Activated CD4-positive, alpha-beta T cell treated with anti-CD3 and anti-CD28 coated beads, Interleukin-2, amount 50 U/mL, for 16 hours (primary cell): ENCODE data around the gene ITGA5.

Experiments
- DNase-seq: peaks from one replicate; pipeline ENCODE4 v3.0.0-alpha.2; 2020

Gene ITGA5

DNA sequence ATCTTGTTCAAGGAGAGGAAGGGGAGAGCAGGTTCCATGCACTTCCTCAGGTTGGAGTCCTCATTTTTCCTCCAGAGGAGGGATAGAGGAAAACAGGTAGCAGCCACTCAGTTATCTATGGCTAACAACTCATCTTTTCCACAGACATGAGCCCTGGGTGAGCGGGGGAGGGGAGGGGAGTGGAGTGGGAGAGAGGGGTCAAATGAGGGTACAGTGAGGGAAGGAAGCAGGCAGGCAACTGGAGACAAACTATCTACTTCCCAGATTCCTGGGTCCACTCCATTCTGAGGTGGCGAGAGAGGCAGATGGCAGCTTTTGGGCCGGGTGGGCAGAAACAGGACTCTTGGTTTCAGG is 32.0 kb downstream of the ITGA5 start:
- DNase-seq = no peak

DNA sequence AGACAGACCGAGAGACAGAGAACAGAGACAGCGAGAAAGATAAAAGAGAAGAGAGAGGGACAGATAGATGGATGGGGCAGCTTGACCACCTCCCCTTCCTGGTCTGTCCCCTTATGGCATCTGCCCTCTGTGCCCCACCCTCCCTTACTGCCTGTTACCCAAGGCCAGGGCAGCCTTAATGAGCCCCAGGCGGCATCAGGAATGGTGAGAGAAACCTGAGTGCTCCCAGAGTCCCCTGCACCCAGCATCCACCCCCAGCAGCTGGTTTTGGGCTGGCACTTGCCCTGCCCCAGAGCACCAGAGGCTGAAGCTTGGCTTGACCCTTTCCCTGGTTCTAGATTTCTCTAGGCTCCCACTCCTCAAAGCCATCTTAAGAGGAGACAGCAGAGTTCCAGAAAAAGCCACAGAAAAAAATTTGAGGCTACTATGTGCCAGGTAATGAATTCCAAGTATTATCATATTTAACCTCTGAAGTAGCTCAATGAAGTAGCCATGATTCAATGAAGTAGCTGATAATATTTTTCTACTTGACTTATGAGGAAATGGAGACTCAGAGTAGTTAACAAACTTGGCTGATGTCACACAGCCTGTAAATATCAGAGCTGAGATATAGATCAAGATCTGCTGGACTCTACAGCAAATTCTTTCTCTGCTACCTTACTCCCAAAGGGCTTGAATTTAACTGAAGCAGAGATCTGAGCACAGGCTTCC is 32.5 kb downstream of the ITGA5 start:
- DNase-seq = no peak

DNA sequence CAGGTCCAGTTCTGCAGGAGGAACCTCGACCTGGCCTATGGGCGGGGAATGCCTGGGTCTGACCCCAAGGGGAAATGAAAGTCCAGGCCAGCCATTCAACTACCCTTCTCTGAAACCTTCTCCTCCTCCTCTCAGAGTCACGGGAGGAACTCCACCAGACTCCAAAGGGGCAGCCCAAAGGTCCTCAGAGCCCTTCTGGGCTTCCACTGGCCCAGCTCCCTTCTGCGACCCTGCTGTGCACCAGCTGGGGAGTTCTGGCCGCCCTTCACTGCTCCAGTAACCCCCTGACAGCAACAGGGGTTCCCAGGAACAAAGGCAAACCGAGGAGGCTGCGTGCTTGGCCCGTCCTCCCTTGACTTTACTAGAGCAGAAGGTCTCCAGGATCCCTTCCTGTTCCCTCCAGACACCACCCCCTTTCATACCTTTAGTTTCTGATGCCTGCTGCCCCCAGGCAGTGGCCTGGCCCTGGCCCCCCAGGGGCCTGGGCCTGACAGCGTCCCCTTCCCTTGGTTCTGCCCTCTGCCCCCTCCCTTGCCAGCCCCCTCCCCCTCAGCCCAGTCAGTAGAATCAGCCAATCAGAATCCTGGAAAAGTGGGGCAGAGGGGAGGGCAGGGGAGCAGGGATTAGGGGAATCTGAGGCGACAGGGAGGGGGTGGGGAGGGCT is 33.7 kb downstream of the ITGA5 start:
- no peak for DNase-seq

DNA sequence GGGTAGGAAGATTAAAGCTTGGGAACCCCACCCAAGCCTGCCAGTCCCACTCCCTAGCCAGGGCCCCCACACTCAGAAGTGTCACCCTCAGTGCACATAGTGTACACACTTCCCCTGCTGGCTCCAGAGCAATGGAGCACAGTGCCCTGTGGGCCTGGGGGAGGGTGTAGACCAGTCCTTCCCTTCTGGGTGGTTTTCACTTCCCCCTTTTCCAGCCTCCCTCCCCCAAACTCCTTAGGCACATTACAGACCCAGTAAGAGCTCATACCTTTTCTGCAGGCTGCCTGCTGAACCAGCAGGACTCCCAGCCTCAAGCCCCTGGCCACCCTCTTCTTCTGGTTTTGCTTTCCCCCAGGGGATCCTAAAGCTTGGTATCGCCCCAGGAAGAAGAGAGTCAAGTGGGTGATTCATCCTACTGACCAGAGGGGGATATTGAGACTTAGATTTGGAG is 34.5 kb downstream of the ITGA5 start, which contains the start of gene ZNF385A:
ZNF385A (minus strand) TSS at position 143 of the 451 bp plus-strand sequence. CDS start 219 bp downstream, outside the sequence.
- DNase-seq = no peak

DNA sequence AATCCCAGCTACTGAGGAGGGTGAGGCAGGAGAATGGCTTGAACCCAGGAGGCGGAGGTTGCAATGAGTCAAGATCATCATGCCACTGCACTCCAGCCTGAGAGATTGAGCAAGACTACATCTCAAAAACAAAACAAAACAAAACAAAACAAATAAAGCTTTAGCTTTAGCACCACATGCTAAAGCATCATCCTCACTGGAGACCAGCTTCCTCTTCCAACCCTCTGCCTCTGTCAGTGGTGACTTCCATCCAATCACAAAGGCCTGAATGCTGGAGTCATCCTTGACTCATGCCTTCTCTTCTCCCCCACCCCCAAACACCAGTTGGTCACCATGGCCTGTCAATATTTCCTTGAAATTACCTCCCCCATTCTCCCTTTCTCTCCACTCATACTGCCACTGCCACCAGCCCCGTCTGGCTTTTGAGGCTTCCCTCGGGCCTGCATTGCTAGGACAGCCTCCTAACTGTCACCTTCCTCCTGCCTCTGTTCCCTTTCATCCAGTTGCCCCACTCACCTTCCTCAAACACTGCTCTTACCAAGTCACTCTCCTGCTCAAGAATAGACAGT is 35.9 kb downstream of the ITGA5 start:
- peak; percentile 28 for DNase-seq

DNA sequence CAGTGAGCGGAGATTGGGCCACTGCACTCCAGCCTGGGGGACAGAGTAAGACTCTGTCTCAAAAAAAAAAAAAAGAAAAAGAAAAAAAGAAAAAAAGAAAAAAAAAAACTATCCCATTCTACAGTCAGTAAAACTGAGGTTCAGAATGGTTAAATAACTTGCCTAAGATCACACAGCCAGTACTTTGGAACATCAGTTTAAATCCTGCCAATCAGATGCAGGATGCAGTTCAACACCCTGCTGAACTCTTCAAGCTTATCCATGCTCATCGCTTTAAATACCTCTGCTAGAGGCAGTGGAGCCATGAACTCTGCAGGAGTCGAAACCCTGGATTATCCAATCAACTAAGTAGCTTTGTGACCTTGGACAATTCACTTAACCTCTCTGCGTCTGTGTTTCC is 37.9 kb downstream of the ITGA5 start:
- no peak for DNase-seq

DNA sequence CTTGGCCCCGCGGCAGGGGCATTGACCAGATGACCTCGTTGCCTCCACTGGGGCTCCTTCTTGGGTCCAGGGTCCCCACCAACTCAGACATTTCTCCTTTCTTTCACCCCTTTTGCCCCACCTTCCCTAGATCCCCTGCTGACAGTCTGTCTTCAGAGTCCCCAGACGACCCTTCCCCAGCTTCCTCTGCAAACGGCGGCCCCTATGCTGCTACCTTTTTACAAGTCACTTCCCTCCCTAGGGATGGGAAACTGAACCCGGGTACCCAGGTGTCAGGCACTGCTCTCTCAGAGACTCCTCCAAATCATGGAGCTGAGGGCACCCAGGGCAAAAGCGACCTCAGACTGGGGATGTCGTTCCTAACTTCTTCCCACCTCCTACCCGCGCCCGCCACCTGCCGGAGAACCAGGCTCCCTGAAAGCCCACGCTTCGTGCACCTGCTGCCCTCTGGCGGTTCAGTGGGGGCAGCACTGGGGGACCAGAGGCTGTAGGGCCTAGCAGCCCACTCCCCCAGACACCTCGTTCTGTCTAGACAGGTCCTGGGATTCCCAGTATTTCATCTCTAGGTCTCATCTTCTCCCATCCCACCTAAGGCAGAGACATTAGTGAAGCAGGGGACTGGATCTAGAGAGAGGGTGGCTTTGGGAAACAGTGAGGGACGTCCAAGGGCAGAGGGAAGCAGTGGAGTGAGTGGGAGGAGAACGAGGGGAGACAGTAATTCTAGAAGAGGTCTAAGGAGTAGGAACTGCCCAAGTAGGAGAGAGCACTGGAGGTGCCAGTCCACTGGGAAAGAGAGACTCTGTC is 39.5 kb downstream of the ITGA5 start:
- DNase-seq = peak; percentile 90

DNA sequence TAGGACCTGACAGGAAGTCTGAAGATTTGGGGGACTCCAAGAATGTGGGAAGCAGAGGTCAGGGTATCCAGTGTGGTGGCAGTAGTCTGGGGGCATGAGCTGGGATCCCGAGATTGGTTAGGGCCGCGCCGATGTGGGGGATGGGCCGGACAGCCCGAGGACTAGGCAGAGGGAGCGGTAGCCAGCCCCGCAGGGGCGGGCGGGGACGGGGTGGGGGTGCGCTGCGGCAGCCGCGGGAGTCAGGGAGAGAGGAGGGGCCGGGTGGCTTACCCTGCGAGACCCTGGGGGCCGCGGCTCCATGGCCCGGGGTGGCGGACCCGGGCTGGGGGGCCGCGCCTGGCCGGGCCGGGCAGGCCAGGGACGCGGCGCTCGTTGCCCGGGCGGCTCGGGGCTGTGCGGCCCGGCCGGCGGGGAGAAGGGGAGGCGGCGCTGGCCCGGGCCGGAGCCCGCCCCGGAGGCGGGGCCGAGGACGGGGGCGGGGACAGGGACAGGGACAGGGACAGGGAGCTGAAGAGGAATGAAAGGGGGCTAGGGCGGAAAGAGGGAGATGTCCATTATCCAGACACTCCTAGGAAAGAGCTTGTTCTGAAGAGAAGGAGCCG is 40.2 kb downstream of the ITGA5 start:
- DNase-seq = no peak

DNA sequence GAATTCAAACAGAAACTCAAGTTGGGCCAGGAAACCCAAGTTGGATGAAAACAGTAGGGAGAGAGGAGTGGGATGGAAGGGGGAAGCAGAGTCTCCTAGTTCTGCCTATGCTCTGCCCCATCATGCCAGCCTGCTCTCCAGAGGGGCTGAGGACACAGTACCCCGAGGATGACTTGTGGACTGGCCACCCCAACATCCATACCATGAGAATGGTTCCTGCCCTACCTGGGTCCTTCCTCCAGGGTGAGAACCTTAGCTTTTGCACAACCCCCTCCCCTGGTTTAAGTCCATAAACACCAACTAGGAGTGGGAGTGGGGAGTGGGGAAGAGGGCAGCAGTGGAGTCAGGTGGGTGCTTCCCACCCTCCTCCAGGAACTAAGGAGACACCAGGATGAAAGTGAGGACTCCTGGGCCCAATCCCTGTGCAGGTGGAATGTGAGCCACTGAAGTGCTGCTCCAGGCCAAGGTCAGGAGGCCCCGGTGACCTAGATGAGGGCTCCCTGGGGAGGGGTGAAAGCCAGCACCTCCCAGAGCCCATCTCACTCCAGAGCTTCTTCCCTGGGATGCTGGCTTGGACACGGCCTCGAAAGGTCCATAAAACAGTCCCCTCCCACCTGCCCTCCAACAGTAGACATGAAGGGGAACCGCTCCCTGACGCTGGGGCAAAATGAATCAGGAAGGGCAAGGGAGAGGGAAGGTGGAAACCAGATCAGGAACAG is 41.1 kb downstream of the ITGA5 start:
- no peak for DNase-seq

DNA sequence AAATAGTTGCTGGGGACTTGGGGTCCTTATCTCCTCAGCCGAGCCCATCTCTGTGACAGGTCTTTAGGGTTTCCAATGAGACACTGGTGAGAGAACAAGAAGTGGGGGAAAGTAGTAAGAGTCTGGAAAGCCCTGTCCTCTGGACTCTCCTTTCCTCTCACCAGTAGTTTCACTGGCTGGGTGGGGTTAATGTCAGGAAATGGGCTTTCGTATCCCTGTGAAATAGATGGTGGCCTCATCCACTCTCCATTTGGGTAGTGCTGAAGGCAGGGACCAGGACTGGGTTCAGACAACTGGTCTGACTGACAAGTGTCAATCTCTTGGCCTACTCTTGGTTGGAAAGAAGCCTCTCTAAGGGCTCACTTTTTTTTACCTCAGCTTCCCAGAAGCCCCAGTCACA is 42.1 kb downstream of the ITGA5 start:
- DNase-seq = no peak

DNA sequence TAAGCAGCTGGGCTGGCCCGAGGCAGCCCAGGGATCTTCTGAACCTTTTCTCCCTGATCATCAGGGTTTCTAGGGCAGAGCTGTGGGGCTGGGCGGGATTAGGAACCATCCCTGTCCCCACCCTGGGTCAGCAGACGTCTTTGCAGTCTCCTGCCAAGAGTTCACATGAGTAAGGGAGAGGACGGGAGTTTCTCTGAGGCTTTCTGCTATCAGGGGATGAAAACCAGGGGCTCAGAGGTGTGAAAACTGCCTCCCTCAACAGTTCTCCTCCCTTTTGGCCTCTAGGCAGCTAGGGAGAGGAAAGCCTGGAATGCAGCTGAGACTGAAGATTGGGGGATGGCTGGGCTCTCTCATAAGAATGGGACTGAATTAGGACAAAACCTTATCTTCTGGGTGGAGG is 42.5 kb downstream of the ITGA5 start:
- no peak for DNase-seq

DNA sequence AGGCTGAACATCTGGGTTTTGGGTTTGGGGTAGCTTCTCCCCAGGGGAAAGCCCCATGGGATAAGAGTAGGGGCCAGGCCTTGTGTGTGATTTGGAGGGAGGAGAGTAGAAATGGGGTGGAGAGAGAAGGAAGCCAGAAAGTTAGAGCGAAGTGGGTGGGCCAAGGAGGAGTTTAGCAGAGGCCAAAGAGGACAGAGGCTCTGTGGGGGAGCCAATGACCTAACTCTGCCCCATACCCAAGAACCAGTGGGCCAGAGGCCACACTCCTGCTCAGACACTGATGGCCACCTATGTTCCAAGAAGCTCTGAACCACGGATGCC is 43.8 kb downstream of the ITGA5 start:
- no peak for DNase-seq

DNA sequence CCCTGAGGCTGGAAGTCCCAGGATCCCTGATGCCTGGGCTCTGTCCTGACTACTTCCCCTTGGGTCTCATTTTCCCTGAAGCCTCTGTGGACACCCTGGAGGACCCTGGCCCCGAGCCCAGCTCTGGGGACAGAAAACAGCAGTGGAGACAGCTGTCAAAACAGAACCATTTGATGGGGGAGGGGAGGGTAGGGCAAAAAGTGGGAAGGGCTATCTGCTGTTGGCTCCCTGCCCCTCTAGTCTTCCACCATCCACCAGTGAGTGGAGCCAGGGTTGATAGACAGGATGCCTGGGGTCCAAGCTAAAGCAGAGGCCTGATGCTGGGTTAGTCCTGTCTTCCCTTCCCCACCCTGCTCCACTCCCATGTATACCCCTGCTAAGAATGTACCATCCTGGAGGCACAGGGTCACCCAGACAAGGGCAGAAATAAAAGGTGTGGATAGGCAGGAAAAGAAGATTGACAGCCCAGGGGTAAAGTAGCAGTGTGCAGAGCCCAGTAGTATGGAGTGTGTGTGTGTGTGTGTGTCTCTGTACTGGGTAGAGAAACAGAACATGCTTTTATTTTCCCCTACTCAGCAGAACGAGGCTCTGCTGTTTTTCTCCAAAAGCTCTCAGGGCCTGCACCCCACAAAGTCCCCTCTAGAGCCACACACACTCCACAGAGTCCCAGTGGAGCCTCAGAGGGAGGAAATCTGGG is 44.4 kb downstream of the ITGA5 start:
- DNase-seq = no peak

DNA sequence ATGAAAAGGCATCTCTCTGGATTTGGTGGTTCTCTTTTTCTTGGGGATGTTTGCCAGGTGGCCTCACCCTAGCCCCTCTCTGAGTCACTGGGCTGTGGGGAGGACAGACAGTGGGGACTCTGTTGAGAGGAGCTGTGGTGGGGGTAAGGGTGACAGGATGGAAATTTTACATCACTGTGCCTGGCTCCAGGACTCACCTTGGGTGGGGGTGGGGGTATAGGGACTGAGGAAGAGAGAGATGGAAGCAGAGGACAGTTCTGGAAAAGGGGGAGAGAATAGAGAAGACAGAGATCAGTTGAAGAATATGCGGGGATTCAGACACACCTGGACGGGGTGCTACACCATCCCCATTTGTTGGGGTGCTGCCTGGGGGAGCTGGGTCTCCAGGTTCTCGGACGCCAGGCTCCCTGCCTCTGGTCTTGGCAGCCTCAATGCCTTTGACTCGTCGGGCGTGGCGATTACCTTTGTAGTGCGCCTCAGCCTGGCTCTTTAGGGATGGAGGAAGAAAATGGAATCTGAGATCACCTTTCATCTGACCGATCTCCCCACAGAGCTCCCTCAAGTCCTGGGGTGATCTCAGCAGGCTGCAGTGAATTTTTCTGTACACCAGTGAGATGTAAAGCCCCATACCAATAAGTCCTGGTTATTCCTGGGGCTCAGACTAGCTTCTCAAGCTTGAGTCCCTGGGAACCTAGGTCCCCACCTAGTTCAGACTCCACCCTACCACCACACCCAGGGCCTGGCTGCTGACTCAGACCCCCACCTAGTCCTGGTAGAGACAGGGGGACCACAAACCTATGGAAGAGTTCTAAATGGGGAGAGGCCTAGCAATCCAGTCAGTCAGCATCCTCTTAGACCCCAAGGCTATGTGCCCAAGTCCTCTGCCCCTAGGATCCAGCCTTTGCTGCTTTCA is 45.2 kb downstream of the ITGA5 start:
- no peak for DNase-seq

DNA sequence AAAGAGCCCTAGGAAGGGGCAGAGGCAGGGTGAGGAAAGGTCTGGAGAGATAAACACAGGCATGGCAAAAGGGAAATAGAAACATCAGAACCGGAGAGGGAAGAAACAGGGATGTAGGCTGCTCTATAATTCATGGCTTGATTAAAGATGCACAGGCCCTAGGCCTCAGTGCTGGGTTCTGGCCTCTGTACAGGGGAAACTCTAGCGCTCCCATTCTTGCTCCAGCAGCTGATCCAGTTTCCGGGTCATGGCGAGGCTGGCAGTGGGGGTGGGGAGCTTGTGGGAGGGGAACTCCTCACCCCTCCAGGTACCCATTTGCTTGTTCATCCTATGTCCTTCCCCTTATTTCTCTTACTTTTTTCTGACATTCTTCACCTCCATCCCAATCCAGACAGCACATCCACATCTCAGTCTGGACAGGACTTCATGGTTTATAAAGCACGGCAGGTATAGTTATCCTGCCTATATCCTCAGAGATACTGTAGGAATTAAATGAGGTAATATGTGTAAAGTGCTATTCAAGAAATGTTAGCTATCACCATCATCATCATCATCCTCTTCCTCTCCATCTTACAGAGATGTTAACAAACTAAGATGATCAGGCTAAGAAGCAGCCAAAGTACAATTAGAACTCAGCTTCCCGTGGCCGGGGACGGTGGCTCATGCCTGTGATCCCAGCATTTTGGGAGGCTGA is 46.8 kb downstream of the ITGA5 start:
- no peak for DNase-seq

DNA sequence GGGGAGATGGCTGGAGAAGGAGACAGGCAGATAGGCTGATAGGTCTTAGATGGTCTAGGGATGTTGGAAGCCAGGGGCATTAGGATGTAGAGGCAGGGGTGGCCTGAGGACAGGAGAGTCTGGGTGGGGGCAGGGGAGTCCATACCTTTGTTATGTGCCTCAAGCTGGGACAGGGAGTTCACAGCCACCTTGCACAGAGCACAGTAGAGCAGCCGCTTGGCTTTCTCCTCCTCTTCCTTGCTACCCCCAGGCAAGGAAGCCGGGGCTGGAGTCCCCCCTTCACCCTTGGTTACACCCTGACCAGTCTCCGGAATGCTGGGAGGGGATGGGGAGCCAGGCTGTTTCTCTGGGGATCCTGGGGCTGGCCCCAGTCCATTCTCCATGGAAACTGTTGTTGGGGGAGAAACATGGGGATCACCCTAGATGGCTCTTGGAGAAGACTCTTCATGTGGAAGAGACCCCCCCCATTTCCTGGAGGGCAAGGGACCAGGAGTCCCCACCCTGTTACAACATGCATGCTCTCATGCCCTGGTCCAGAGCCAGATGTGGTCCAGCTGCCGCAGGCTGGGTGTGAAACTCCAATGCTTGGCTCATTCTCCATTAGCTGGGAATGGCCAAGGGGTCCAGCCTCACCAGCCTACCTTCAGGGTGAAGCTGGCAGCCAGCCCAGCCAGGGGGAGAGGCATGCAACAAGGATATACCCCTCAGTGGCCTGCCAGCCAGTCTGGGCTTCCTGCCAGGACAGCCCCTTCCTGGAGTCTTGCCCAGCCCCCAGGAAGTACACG is 47.5 kb downstream of the ITGA5 start:
- DNase-seq = no peak

DNA sequence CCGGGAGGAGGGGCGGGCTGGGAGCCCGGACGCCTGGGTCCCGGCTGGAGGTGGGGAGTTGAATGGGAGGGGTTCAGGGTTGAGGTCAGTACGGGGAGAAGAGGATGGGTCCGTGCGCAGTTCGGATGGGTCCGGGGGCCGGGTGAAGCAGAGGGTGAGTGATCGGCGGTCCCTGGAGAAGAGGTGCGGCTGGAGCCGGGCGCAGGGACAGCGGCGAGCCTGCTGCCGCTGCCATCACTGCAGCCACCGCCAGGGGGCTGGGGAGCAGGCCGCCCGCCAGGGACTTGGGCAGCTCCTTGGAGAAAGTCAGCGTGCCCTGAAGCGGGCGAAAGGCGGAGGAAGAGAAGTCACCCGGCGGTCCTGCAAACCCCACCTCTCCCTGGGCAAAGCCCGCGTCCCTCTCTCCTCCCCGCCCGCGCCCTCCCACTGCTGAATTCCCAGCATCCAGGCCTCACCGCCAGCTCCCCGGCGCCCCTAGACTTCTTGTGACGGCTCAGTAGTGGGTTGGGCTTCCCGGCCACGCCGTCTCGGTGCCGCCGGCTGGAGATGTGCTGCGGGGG is 48.8 kb downstream of the ITGA5 start:
- no peak for DNase-seq

DNA sequence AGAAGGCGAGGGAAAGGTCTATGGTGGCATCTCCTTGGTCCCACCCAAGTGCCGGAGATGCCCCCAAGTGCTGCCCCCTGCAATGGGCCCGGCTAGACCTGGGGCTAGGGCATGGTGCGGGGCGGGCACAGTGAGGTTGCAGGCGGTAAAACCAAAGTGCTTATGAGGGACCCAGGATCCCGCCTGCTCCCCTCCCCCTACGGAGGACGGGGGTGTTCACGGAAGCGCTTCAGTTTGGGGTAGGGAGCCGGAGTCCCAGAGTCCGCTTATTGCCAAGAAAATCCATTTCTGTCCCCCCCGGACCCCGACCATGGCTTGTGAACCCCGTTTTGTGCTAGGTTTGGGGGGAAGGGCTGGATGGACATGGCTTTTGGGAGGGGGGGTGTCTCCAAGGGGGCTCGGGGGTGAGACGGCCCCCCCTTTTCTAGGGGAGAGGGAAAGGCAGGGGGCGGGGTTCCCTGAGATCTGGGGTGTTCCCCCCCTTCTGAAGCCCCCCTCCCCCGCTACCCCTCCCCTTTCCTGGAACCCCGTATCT is 49.4 kb downstream of the ITGA5 start:
- no peak for DNase-seq
